K562 (cell line): Measurements from ENCODE around the gene PPP3R2. TPM values are rescaled to one million over a fixed set of nuclear protein-coding genes. Genes with fewer than 3 reads are reported as not detected.
A peak's percentile ranks its signal among the peaks of the same experiment; 100 is the strongest.
"Not testable (repeated sequence)": the region's sequence is repeated elsewhere in the genome, so short reads cannot be mapped to it uniquely, and the experiment has no call there.

Experiments used
- ATAC-seq: fragments of 200-7000 bp; cut with Tn5 transposase; 3 replicates; pipeline ENCODE4 v1.9.1; 2020; ENCODE audit warnings: moderate library complexity
- BruUV-seq: library from RNA; stranded (reverse); fragments of 400-500 nt; replicated peaks from 2 replicates; lab custom pipeline; 2021; lab: Mats Ljungman, UMichigan
- CTCF ChIA-PET: fragments of 300-600 bp; formaldehyde crosslinking; extraction: SDS; loops from one replicate; lab custom pipeline; 2021; ENCODE audit warnings: low intra/inter-chr PET ratio; lab: Yijun Ruan, JAX
- POLR2A ChIA-PET: fragments of 300-600, 350-650 bp; sonication (Branson Sonifier 250); formaldehyde crosslinking; extraction: SDS; loops from one replicate; lab custom pipeline; 2021; ENCODE audit warnings: antibody characterized with exemption, inconsistent platforms; lab: Yijun Ruan, JAX
- DNase-seq, 4 experiments: peaks; one replicate each; pipeline versions ENCODE4 v3.0.0 to v3.0.0-alpha.2; 2011 to 2018; ENCODE audit warnings: low spot score in 3 of 4, mixed read lengths in 3 of 4; ENCODE audit errors: extremely low read depth in 1 of 4
- FAIRE-seq: peaks from 2 replicates; lab custom pipeline; 2011; peaks lifted over from hg19 to GRCh38; lab: Jason Lieb, UNC
- H2AFZ ChIP-seq: 2 replicates; pipeline ENCODE4 v1.6.0; 2011; ENCODE audit warnings: low read depth, low read length, control low read depth, inconsistent platforms
- H3K27ac ChIP-seq: fragments of 200-600 bp; 3 replicates; pipeline ENCODE4 v1.8.0; 2011; ENCODE audit warnings: low read depth, mild to moderate bottlenecking, control low read depth, inconsistent platforms, low read length, moderate library complexity, mixed read lengths; ENCODE audit errors: extremely low read depth
- H3K27me3 ChIP-seq, 2 experiments: fragments of 300-600 bp in 1 of 2; 2 replicates in 1 of 2; 3 replicates in 1 of 2; pipeline versions ENCODE4 v1.6.0 to v1.8.0; 2011; ENCODE audit warnings: inconsistent platforms in 2 of 2, low read length in 2 of 2, mild to moderate bottlenecking in 1 of 2, mixed read lengths in 1 of 2, moderate library complexity in 1 of 2; ENCODE audit not compliant: control insufficient read depth in 2 of 2, insufficient read depth in 2 of 2
- H3K36me3 ChIP-seq: fragments of 300-600 bp; 3 replicates; pipeline ENCODE4 v1.8.0; 2011; ENCODE audit warnings: mild to moderate bottlenecking, low read length, inconsistent platforms; ENCODE audit not compliant: control insufficient read depth, insufficient read depth
- H3K4me1 ChIP-seq, 2 experiments: fragments of 200-600 bp in 1 of 2; replicated peaks in 1 of 2; 2 replicates in 1 of 2; 3 replicates in 1 of 2; pipeline versions ENCODE4 v1.5.1 to v1.8.0; 2011; ENCODE audit warnings: inconsistent platforms in 2 of 2, low read length in 2 of 2, mild to moderate bottlenecking in 1 of 2, mixed read lengths in 1 of 2, moderate library complexity in 1 of 2; ENCODE audit not compliant: control insufficient read depth in 2 of 2, insufficient read depth in 2 of 2
- H3K4me2 ChIP-seq: 2 replicates; pipeline ENCODE4 v1.6.1; 2011; ENCODE audit warnings: low read length, control low read depth, inconsistent platforms, mixed read lengths; ENCODE audit not compliant: insufficient read depth
- H3K4me3 ChIP-seq: fragments of 200-600 bp; sonication (generic), shearing (Covaris generic); 2 replicates; pipeline ENCODE4 v1.5.1; 2016; ENCODE audit warnings: control low read depth, inconsistent platforms
- H3K79me2 ChIP-seq: fragments of 200-600 bp; 3 replicates; pipeline ENCODE4 v1.8.0; 2011; ENCODE audit warnings: low read length, inconsistent platforms; ENCODE audit not compliant: control insufficient read depth, insufficient read depth
- H3K9ac ChIP-seq, 2 experiments: 2 replicates each; pipeline versions ENCODE4 v1.6.0 to v1.6.1; 2011; ENCODE audit warnings: low read depth in 2 of 2, low read length in 2 of 2, control low read depth in 1 of 2, inconsistent platforms in 1 of 2, mild to moderate bottlenecking in 1 of 2, mixed read lengths in 1 of 2; ENCODE audit not compliant: insufficient read depth in 1 of 2
- H3K9me1 ChIP-seq: one replicate; pipeline ENCODE4 v1.6.0; 2011; ENCODE audit warnings: inconsistent platforms, mild to moderate bottlenecking, low read length, moderate library complexity; ENCODE audit not compliant: control insufficient read depth, insufficient read depth
- H3K9me3 ChIP-seq: replicated peaks from 2 replicates; pipeline ENCODE4 v1.5.1; 2011; ENCODE audit warnings: low read depth, low read length, inconsistent platforms; ENCODE audit not compliant: control insufficient read depth, insufficient read depth
- H4K20me1 ChIP-seq: replicated peaks from 2 replicates; pipeline ENCODE4 v1.6.1; 2011; ENCODE audit warnings: low read length, inconsistent platforms, mixed read lengths; ENCODE audit not compliant: control insufficient read depth, insufficient read depth
- CHAMP1 ChIP-seq: fragments of 450-650 bp; IDR thresholded peaks from 2 replicates; pipeline ENCODE4 v1.6.1; 2016; ENCODE audit warnings: mild to moderate bottlenecking
- CTCF ChIP-seq, 3 experiments: IDR thresholded peaks in 2 of 3; conservative IDR thresholded peaks in 1 of 3; 2 replicates each; pipeline ENCODE4 v1.5.1; 2011 to 2012; ENCODE audit warnings: low read length in 3 of 3, mild to moderate bottlenecking in 3 of 3, control low read depth in 2 of 3, improper control_type of control experiment in 1 of 3, inconsistent platforms in 1 of 3, low read depth in 1 of 3, mixed read lengths in 1 of 3, moderate library complexity in 1 of 3; ENCODE audit not compliant: insufficient read depth in 2 of 3
- MCM7 ChIP-seq, 2 experiments: fragments of 450-650 bp; IDR thresholded peaks; 2 replicates each; pipeline ENCODE4 v1.6.1; 2016 to 2018
- RAD21 ChIP-seq, 2 experiments: fragments of 250-450 bp in 1 of 2; fragments of 450-650 bp in 1 of 2; sonication (Bioruptor Pico) in 1 of 2; formaldehyde crosslinking in 1 of 2; IDR thresholded peaks in 1 of 2; conservative IDR thresholded peaks in 1 of 2; 2 replicates each; pipeline versions ENCODE4 v1.4.0 to v1.8.0; 2020 to 2022; ENCODE audit warnings: mild to moderate bottlenecking in 2 of 2, moderate library complexity in 1 of 2
- ZBTB33 ChIP-seq: sonication (generic); formaldehyde crosslinking; IDR thresholded peaks from 2 replicates; pipeline ENCODE4 v1.8.1; 2023; ENCODE audit warnings: mild to moderate bottlenecking, missing genetic modification reagents
- WGBS: fragments of 100-300 bp; shearing (Covaris generic); methylation state at CpG from one replicate; pipeline ENCODE4 v1.1.6; 2016; ENCODE audit warnings: low coverage, mixed read lengths; ENCODE audit not compliant: insufficient coverage; ENCODE audit errors: missing lambda C conversion rate; 5-methylcytosine and 5-hydroxymethylcytosine counted together
- in situ Hi-C: fragments of 300-500 bp; cut with MboI; formaldehyde crosslinking; loops from 4 replicates; pipeline ENCODE4 v1.15.0; 2018; ENCODE audit warnings: inconsistent platforms, mixed read lengths
- intact Hi-C: fragments of 100-400 bp; cut with micrococcal nuclease; formaldehyde crosslinking; loops from 2 replicates; pipeline ENCODE4 v1.14.2; 2022
- polyA plus RNA-seq, 8 experiments: library from polyadenylated mRNA; depleted of rRNA in 4 of 8; stranded (reverse) in 5 of 8; unstranded in 3 of 8; fragments of >200 nt; fragmentation: Nextera tagmentation in 2 of 8; fragmentation: Illumina TruSeq in 1 of 8; extraction: Ambion mirVana in 2 of 8; extraction: Trizol in 1 of 8; gene quantifications; 2 replicates each; pipeline versions ENCODE4 v1.2.1 to v1.2.3, GENCODE V29; 2011 to 2014; ENCODE audit warnings: inconsistent platforms in 1 of 8, missing spikeins in 1 of 8
- total RNA-seq, 7 experiments: library from RNA; depleted of rRNA in 6 of 7; stranded (reverse); fragments of >200 nt in 6 of 7; fragmentation: Illumina TruSeq in 2 of 7; extraction: Trizol in 2 of 7; gene quantifications; 2 replicates each; pipeline versions ENCODE4 v1.2.1 to v1.2.3, GENCODE V29; 2011 to 2021; ENCODE audit warnings: low replicate concordance in 1 of 7

The PPP3R2 gene
- total and polyA plus RNA-seq, 9 of the 15 experiments (the other 6 are each of a cell fraction or from before 2014, with no cell fraction given), result not detected

GRCh38 chr9:101561740-101562139 lies 33.0 kb downstream of the PPP3R2 start:
- TF ChIP-seq MCM7 (IDR thresholded peaks at IDR 0.05), result no peak
- TF ChIP-seq, all 486 proteins: peak for 0
- Histone ChIP-seq H3K4me1 (no peaks in the 10 kb centered on the region), H2AFZ (no peak overlapping the region), H3K4me2 (no peak overlapping the region), H4K20me1 (no peaks in the 10 kb centered on the region), H3K9me1 (no peaks in the 10 kb centered on the region), H3K9me3 (no peaks in the 10 kb centered on the region), H3K27me3 (no peaks in the 10 kb centered on the region), H3K36me3 (peaks cover 45% of the 10 kb centered on the region), H3K27ac (no peak overlapping the region), H3K79me2 (no peaks in the 10 kb centered on the region), H3K4me3 (no peak overlapping the region), H3K9ac (no peak overlapping the region)
- BruUV-seq, result no TSS peak
- intact Hi-C loops, result no loop called here
- no peak for FAIRE-seq
- in situ Hi-C loops, result no loop called here
- DNase-seq, result no peak
- 46% methylated on average over 1 of the region's 1 CpG for WGBS
- ATAC-seq, result no peak
- POLR2A ChIA-PET, result no interaction called here
- CTCF ChIA-PET, result no interaction called here

- DNase-seq, H3K4me2 ChIP-seq, ATAC-seq, H3K9me1 ChIP-seq, H3K27me3 ChIP-seq, H3K4me3 ChIP-seq, intact Hi-C loops, H2AFZ ChIP-seq, H3K4me1 ChIP-seq, FAIRE-seq, H3K27ac ChIP-seq, H3K79me2 ChIP-seq, H3K9me3 ChIP-seq, BruUV-seq, CTCF ChIA-PET, H3K9ac ChIP-seq, POLR2A ChIA-PET, H4K20me1 ChIP-seq: not testable (repeated sequence)
- peaks cover 78% of the 10 kb centered on the region; the same call in 2 of the 3 replicates for H3K36me3 ChIP-seq
- WGBS, result 92% methylated on average over 16 of the region's 18 CpGs
- in situ Hi-C loops, result loop anchor here (25.0 kb wide), 1 partner anchor 837 kb away; no protein-coding TSS in a partner anchor
- peak; percentile 99 for TF ChIP-seq ZBTB33 (CRISPR knock-in tag)
- TF ChIP-seq CHAMP1, result peak; percentile 63; the same call in 1 of the 2 replicates
- 0 out of 6 replicates have a peak, but pooled peaks of 1 of the 3 experiments have one; percentile 15 for TF ChIP-seq CTCF (IDR thresholded peaks at IDR 0.05 in 2 of 3, conservative IDR thresholded peaks at IDR 0.05 in 1 of 3; ENCODE audit: insufficient read depth in 2 of 3, low read depth in 1 of 3, low read length in 3 of 3)
- peak in 1 of 2 experiments; percentile 22; a peak in 2 of 4 replicates for TF ChIP-seq RAD21 (CRISPR knock-in tag; conservative IDR thresholded peaks at IDR 0.05 in 1 of 2, IDR thresholded peaks at IDR 0.05 in 1 of 2)
Measured at GRCh38 chr9:101549472-101550098, 45.2 kb downstream of the PPP3R2 start.
